ENCODE measurements around the gene CDKL5.

Gene CDKL5

GRCh38 chrX:18594079-18594478 lies 168.7 kb downstream of the CDKL5 start:
- no peak for TF ChIP-seq CTCF (IDR thresholded peaks at IDR 0.05; ENCODE audit: low read depth, low read length)
- Histone ChIP-seq H3K36me3 (peaks cover 91% of the 10 kb centered on the region), H3K27ac (no peak overlapping the region), H3K9me3 (ENCODE audit: severe bottlenecking) (no peaks in the 10 kb centered on the region), H3K27me3 (ENCODE audit: insufficient read depth, low read depth, severe bottlenecking) (no peaks in the 10 kb centered on the region), H3K4me3 (ENCODE audit: low read depth, low read length) (no peak overlapping the region)
- no peak for DNase-seq

- H3K27me3 ChIP-seq (ENCODE audit: insufficient read depth, low read depth, severe bottlenecking) = no peaks in the 10 kb centered on the region
- H3K9me3 ChIP-seq (ENCODE audit: severe bottlenecking) = no peaks in the 10 kb centered on the region
- H3K27ac ChIP-seq = no peak overlapping the region
- TF ChIP-seq CTCF (IDR thresholded peaks at IDR 0.05; ENCODE audit: low read depth, low read length) = no peak
- H3K36me3 ChIP-seq = peaks cover 94% of the 10 kb centered on the region
- no peak for DNase-seq
- H3K4me3 ChIP-seq (ENCODE audit: low read depth, low read length) = no peak overlapping the region
Measured at GRCh38 chrX:18596096-18596495, 170.7 kb downstream of the CDKL5 start.

GRCh38 chrX:18598413-18598812 lies 173.0 kb downstream of the CDKL5 start:
- Histone ChIP-seq H3K9me3 (ENCODE audit: severe bottlenecking) (no peaks in the 10 kb centered on the region), H3K27me3 (ENCODE audit: insufficient read depth, low read depth, severe bottlenecking) (no peaks in the 10 kb centered on the region), H3K36me3 (peaks cover 97% of the 10 kb centered on the region), H3K27ac (no peak overlapping the region), H3K4me3 (ENCODE audit: low read depth, low read length) (no peak overlapping the region)
- TF ChIP-seq CTCF (IDR thresholded peaks at IDR 0.05; ENCODE audit: low read depth, low read length) = no peak
- DNase-seq = no peak

GRCh38 chrX:18607966-18608365 lies 182.6 kb downstream of the CDKL5 start:
- Histone ChIP-seq H3K27ac (no peak overlapping the region), H3K9me3 (ENCODE audit: severe bottlenecking) (no peaks in the 10 kb centered on the region), H3K36me3 (peaks cover 100% of the 10 kb centered on the region), H3K4me3 (ENCODE audit: low read depth, low read length) (no peak overlapping the region), H3K27me3 (ENCODE audit: insufficient read depth, low read depth, severe bottlenecking) (no peaks in the 10 kb centered on the region)
- TF ChIP-seq CTCF (IDR thresholded peaks at IDR 0.05; ENCODE audit: low read depth, low read length) = no peak
- DNase-seq = no peak

GRCh38 chrX:18613930-18614639 lies 188.7 kb downstream of the CDKL5 start:
- no peak overlapping the region for H3K4me3 ChIP-seq (ENCODE audit: low read depth, low read length)
- H3K36me3 ChIP-seq = peaks cover 98% of the 10 kb centered on the region
- no peaks in the 10 kb centered on the region for H3K9me3 ChIP-seq (ENCODE audit: severe bottlenecking)
- H3K27ac ChIP-seq = no peak overlapping the region
- no peak for DNase-seq
- no peak for TF ChIP-seq CTCF (IDR thresholded peaks at IDR 0.05; ENCODE audit: low read depth, low read length)
- no peaks in the 10 kb centered on the region for H3K27me3 ChIP-seq (ENCODE audit: insufficient read depth, low read depth, severe bottlenecking)
